AG09319 (cell line): ENCODE results near the gene ANXA2R.
"Not testable (repeated sequence)": the region's sequence is repeated elsewhere in the genome, so short reads cannot be mapped to it uniquely, and the experiment has no call there.

Source experiments
- DNase-seq: peaks from one replicate; pipeline ENCODE4 v3.0.0-alpha.2; 2010; ENCODE audit warnings: low read depth; ENCODE audit errors: extremely low read depth
- CTCF ChIP-seq: IDR thresholded peaks from 2 replicates; pipeline ENCODE4 v1.5.1; 2011; ENCODE audit warnings: low read depth, mild to moderate bottlenecking, inconsistent platforms, low read length, moderate library complexity

ANXA2R gene

GRCh38 chr5:43040287-43041098 lies at the start of gene ANXA2R:
TSS of gene ANXA2R (minus strand) at chr5:43040319. CDS start at chr5:43040046, 273 bp downstream.
- TF ChIP-seq CTCF = peak; percentile 80
- peak; percentile 85 for DNase-seq

- not testable (repeated sequence) for DNase-seq
Observed at GRCh38 chr5:43086118-43086908, 46.2 kb upstream of the ANXA2R start.

GRCh38 chr5:43085453-43085852 lies 45.3 kb upstream of the ANXA2R start:
- TF ChIP-seq CTCF = no peak
- no peak for DNase-seq

DNA sequence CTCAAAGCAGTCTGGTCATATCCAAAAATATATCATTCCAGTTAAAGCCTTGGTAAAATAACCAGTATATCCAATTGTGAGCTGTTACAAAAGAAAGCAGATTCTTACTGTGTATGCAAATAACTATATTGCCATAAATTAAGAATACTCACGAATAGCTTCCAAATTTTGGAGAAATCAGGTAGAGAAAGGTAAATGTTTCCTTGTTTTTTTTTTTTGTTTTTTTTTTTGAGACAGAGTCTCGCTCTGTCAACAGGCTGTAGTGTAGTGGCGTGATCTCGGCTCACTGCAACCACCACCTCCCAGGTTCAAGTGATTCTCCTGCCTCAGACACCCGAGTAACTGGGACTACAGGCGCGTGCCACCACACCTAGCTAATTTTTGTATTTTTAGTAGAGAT lies 44.3 kb upstream of the ANXA2R start:
- DNase-seq = not testable (repeated sequence)

- DNase-seq = not testable (repeated sequence)
Observed at GRCh38 chr5:43081345-43081744, 41.2 kb upstream of the ANXA2R start.

GRCh38 chr5:43078956-43079355 lies 38.8 kb upstream of the ANXA2R start:
- DNase-seq = peak; percentile 61
- no peak for TF ChIP-seq CTCF

- not testable (repeated sequence) for DNase-seq
Observed at GRCh38 chr5:43077446-43078191, 37.5 kb upstream of the ANXA2R start.

DNA sequence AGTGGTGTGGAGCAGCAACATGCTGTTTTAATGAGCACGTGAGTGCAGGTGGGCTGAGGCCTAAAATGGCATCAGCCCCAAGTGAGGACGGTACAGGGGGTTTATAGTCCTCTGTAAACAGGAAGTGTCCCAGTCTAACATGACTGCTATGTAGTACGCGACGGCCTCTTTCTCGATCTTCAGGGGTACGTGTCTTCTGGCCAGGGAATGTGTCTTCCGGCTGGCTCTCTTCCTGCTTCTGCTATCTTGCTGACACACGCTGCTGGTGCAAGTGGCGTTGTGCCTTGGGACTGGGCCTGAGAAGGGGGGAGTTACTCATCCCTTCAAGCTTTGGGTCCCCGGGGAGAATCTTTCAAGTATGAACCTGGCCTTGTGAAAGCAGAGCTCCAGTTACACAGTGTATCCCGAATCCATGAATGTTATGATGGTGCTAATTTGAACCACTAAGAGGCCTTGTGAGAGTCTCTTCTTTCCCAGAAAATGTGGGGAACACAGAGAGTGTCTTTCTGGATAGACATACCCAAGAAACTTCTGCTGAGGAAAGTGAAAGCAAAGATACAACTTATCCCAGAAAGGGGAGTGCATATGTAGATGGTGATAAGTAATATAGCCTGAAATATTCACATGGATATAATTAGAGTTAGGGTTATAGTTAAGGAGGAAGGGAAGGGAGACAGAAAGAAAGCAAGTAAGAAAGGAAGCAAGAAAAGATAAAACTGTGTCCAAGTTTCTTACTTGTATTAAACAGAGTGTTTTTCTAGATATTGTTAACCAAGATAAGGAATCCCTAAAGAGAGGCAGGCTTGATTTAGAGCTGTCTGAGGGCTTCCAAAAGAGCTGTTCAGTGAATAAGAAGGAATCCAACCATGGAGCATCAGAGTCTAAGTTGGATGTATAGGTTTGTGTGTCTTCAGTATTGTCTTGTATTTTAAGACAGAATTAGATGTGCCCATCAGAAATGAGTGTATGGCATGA lies 35.5 kb upstream of the ANXA2R start:
- no peak for TF ChIP-seq CTCF
- DNase-seq = no peak
